ENCODE results near the gene STRIP2. TPM values are rescaled to one million over a fixed set of nuclear protein-coding genes. Genes with fewer than 3 reads are reported as not detected.

Gene STRIP2
- total and polyA plus RNA-seq, 2 experiments from 2014 or later, result 4.7 to 10.6 TPM

- no peak for TF ChIP-seq REST (IDR thresholded peaks at IDR 0.05; ENCODE audit: unreplicated experiment)
- no peak for TF ChIP-seq ZNF331 (CRISPR knock-in tag; IDR thresholded peaks at IDR 0.05; ENCODE audit: low read depth)
- no peak for TF ChIP-seq CTCF (conservative IDR thresholded peaks at IDR 0.05; ENCODE audit: low read depth in 2 of 2)
Observed at GRCh38 chr7:129422727-129423126, 11.5 kb upstream of the STRIP2 start (continued).

- ATAC-seq (no peak), DNase-seq (ENCODE audit: low spot score) (no peak)
- no peak overlapping the region for H2AFZ ChIP-seq
- no peaks in the 10 kb centered on the region for H3K4me1 ChIP-seq (ENCODE audit: insufficient read depth)
- no peaks in the 10 kb centered on the region for H3K9me2 ChIP-seq (ENCODE audit: insufficient read depth)
- no peaks in the 10 kb centered on the region for H3F3A ChIP-seq (replicated peaks; ENCODE audit: low read depth)
- H3K27ac ChIP-seq (ENCODE audit: low read depth), result no peak overlapping the region
- Mint-ChIP-seq H3K9me3 (no peaks in the 10 kb centered on the region), H3K36me3 (ENCODE audit: low read depth) (peaks cover 12% of the 10 kb centered on the region), H3K4me3 (no peak overlapping the region), H3K27me3 (ENCODE audit: insufficient read depth, low read depth, poor library complexity) (no peaks in the 10 kb centered on the region), H3K27ac (no peak overlapping the region), H3K4me1 (no peaks in the 10 kb centered on the region)
- H4K20me1 ChIP-seq (replicated peaks; ENCODE audit: insufficient read depth), result no peaks in the 10 kb centered on the region
- H3K36me3 ChIP-seq (ENCODE audit: insufficient read depth), result peaks cover 7% of the 10 kb centered on the region
- no peak overlapping the region for H3K4me2 ChIP-seq
- H3K79me2 ChIP-seq (replicated peaks; ENCODE audit: insufficient read depth), result no peaks in the 10 kb centered on the region
- no peak for TF ChIP-seq NANOG (IDR thresholded peaks at IDR 0.05; ENCODE audit: borderline replicate concordance)
- TF ChIP-seq CTCF (conservative IDR thresholded peaks at IDR 0.05; ENCODE audit: low read depth in 2 of 2), result no peak
- TF ChIP-seq JUNB (IDR thresholded peaks at IDR 0.05; ENCODE audit: unreplicated experiment), result no peak
- TF ChIP-seq ZNF114 (CRISPR knock-in tag; IDR thresholded peaks at IDR 0.05), result no peak
- H3K27me3 ChIP-seq (ENCODE audit: insufficient read depth), result no peaks in the 10 kb centered on the region
- H3K4me3 ChIP-seq, result no peak overlapping the region
Observed at GRCh38 chr7:129423700-129424410, 10.4 kb upstream of the STRIP2 start.
